Endothelial cell of hepatic sinusoid (primary cell): ENCODE data around the gene WDFY4.

Experiments used
- in situ Hi-C: cut with HindIII; loops from 2 replicates; pipeline ENCODE4 v1.10.0; 2017; ENCODE audit warnings: low sequenced_read_pairs

Gene WDFY4

GRCh38 chr10:48707472-48707871 is 22.8 kb downstream of the WDFY4 start:
- in situ Hi-C loops = loop anchor here (5.0 kb wide), 1 partner anchor 35 kb away; no protein-coding TSS in a partner anchor

GRCh38 chr10:48708144-48708543 is 23.5 kb downstream of the WDFY4 start:
- in situ Hi-C loops = loop anchor here (5.0 kb wide), 1 partner anchor 34 kb away; no protein-coding TSS in a partner anchor

DNA sequence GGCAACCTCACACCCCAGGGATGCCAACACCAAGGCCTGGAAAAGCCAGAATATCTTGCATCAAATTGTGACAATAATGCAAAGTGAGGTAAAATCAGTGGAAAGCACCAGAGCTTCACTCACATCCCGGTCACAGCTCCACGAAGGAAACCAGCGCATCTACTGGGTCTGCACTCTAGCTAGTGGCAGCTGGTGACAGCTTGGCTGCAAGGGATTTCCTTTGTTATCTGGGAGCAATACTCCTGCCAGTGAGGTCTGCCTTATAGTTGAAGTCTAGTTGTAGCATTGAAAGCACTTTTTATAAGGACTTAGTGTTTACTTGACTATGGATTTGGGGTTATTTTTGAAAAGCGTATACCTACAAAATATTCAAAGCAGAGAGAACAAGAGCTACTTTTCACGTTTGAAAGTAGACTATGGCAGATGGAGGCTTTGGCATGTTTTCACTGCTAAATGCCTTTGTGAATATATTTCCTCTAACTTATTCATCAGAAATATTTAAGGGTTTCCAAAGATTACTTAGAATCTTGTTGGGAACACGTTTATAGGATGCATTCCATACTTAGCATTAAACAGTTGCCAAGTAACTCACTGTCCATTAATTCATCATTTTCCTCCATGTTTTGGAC is 26.1 kb downstream of the WDFY4 start:
- in situ Hi-C loops = no loop called here

DNA sequence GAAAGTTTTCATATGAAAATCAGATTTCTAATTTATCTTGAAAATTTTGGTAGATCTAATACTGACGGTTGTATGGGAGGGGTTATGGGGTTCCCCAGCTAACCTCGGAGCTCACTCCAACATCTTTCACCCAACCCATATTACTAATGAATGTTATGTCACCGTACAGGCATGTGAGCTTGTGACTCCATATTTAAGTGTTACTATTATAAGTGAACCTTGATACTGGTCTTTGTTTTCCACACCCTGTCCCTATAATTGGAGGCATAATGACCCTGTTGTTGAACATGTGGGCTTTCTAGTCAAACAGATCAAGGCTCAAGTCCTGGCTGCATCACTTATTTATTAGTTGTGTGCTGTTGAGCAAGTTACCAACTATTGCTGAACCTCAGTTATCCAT is 27.2 kb downstream of the WDFY4 start:
- in situ Hi-C loops = no loop called here

- in situ Hi-C loops = no loop called here
These were observed 29.4 kb downstream of the WDFY4 start for GRCh38 chr10:48714088-48714487.

GRCh38 chr10:48716416-48716815 is 31.7 kb downstream of the WDFY4 start:
- in situ Hi-C loops = no loop called here

DNA sequence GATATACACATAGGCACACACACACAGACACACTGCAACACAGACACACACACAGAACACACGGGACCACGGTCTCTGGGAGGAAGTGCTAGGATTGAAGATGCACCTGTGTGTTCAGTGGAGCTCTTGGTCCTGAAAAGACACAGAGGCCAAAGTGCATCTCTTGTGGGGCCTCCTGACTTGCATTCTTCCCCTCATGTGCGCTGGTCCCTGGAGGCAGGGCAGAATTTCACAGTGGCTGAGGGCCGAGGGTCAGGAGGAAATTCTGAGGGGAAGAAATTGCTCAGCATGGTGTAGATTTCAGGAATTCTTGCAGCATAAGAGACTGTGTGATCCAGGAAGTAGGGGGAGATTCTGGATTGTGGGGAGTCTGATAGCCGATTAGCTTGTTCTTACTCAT is 35.9 kb downstream of the WDFY4 start:
- in situ Hi-C loops = no loop called here

DNA sequence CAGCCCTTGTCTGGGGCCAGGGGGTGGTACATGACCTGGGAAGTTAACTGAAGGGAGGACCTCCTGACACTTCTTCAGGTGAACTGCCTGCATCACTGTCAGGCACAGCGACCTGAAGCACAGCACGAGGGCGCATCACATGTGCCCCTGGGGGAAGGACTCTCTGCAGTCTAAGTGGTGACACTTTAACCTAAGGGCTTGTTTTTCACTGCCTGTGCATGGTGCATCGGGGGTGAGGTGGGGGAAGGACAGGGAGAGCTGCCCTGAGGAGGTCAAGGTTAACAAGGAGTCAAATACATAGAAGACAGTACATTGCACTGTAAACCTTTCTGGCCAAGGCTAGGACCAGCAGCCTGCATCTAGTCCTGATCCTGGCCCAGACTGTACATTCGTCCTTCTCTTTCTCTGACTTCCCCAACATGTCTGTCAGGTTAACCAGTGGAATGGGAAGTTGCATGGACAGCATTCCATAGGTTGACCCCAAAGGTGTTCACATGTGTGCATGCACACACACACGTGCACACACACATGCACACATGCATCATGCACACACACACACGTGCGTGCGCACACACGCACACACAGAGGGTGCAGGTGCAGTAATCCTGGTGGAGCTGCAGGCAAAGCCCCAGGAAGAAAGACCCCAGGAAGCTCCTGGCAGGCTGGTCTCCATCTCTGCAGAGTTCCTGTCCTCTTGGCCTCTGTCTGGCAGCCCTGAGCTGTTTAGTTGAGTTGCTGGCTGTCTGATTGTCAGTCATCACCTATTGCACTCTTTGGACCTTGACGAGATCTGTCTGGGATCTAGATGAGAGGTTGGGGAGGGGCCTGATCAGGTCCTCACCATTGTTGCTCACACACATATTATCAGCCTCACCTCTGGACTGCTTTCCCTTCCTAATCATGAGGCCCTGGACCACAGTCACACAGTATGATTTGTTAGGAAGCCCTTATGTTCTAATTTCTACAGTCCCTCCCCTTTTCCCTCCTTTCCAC is 37.8 kb downstream of the WDFY4 start:
- in situ Hi-C loops = no loop called here

GRCh38 chr10:48724127-48724526 is 39.5 kb downstream of the WDFY4 start:
- in situ Hi-C loops = no loop called here

- in situ Hi-C loops = no loop called here
These were observed 41.0 kb downstream of the WDFY4 start for GRCh38 chr10:48725708-48726107.

DNA sequence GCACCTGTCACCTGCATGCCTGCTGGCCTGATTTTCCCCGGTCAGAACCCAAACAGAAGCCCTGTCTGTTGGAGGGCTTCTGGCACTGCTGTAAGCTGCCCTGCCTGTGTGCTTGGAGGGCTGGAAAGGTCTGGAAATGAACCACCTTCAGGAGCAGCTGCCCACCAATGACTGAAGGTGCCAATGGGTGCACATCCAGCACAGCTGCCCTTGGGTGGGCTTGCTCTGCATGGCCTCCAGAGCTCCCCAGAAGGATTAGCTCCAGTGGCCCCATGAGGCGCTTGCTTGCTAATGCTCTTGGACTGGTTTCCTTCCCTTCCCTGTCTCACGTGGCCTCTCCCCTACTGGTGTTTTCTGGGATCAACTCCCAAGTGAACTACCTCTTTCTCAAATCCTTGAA is 43.2 kb downstream of the WDFY4 start:
- in situ Hi-C loops = no loop called here

GRCh38 chr10:48729222-48729621 is 44.5 kb downstream of the WDFY4 start:
- in situ Hi-C loops = no loop called here

- in situ Hi-C loops = no loop called here
These were observed 45.3 kb downstream of the WDFY4 start for GRCh38 chr10:48729941-48730457.

GRCh38 chr10:48731141-48731540 is 46.5 kb downstream of the WDFY4 start:
- in situ Hi-C loops = no loop called here

DNA sequence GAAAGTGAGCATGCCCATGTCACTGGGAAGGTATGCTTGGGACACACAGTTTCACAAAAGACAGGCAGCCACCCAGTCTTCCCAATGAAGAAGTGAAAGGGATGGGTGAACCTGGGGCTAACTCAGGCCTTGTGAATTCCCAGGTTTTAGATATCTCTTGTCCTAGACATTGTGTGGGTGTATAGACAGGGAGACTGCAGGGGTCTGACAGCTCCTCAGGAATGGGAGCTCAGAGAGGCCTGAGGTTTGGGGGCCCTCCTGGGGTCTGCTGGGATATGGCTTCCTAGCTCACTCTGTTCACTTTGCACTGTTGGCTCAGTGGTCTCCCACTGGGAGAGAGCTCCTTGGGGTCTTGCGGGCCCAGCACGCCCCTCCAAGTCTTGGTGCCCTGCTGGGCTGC is 47.0 kb downstream of the WDFY4 start:
- in situ Hi-C loops = no loop called here

GRCh38 chr10:48733329-48733728 is 48.7 kb downstream of the WDFY4 start:
- in situ Hi-C loops = no loop called here

DNA sequence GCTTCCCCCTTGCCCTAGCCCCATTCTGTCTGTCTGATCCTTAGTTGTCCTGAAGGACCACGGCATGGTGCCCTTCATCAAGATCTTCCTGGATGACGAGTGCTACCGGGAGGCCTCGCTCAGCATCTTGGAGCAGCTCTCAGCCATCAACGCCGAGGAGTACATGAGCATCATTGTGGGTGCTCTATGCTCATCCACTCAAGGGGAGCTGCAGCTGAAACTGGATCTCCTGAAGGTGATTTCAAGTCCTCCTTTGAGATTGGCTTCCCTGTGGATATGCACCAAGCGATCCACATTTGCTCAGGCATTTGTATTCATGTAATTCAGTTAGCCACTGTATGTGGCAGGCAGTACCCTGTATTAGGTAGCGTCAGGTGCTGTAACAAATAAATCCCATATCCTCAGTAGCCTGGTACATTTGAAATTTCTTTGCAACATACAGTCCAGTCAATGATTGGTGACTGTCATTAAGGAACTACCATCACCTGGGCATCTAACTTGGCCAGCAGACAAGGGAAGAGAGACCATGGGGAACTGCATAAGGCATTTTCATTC is 51.2 kb downstream of the WDFY4 start:
- in situ Hi-C loops = no loop called here

DNA sequence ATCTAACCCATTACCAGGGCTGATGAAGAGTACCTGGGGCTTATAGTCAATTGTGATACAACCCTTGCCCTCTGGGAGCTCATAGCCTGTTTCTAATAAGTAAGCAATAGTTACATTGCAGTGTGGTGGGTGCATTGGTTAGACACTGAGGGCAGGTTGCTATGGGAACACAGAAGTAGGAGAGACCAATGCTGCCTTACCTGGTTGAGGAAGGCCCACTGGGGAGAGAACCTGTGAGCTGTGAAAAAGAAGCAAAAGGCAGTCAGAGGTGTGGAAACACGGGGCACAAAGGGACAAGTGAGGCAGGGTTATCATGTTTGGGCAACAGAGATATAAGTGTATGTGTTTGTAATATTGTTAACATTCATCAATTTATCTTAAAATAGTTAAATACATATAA is 51.9 kb downstream of the WDFY4 start:
- in situ Hi-C loops = no loop called here

- in situ Hi-C loops = no loop called here
These were observed 53.2 kb downstream of the WDFY4 start for GRCh38 chr10:48737886-48738285.

GRCh38 chr10:48739170-48739569 is 54.5 kb downstream of the WDFY4 start:
- in situ Hi-C loops = no loop called here

DNA sequence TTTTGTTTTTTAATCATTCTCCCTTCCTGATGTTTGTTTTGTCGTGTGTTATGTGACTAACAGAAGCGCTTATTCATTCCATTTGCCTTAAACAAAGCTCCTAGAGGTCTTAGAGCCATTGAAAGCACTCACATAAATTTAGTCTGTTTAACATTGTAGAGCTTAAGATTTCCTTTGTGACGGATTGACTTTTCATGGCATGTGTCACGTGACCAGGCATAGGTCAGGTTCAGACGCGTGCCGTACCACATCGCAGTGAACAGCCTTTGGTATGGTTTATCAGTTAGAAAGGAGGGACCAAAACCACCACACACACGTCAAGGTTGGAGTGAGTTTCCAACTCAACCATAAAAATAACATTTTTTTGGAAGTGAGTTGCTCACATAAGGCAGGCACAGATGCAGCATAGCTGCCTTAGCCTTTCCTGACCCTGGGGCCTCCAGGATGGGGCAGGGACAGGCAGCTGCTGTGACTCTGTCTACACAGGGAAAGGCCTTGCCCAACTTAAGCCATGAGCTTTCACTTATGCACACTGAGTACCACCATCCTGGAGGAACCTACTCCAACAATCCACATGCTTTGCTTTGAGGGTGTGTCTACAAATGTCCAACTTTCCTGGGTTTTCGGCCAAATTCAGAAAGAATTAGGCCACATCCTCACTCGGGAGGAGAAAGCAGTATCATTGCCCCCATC is 55.5 kb downstream of the WDFY4 start:
- in situ Hi-C loops = loop anchor here (5.0 kb wide), 1 partner anchor 33 kb away; no protein-coding TSS in a partner anchor
